Measurements from ENCODE around the gene POLR1H. TPM values are rescaled to one million over a fixed set of nuclear protein-coding genes. Genes with fewer than 3 reads are reported as not detected.
"Not testable (repeated sequence)": the region's sequence is repeated elsewhere in the genome, so short reads cannot be mapped to it uniquely, and the experiment has no call there.

Gene POLR1H
- 20.0 and 20.3 TPM in 2 replicates for total RNA-seq

GRCh38 chr6:30061092-30061857 is at the start of gene POLR1H:
Gene POLR1H, plus strand, starts transcription at chr6:30061265. Its CDS starts 260 bp downstream, at chr6:30061525.
- H3K4me3 ChIP-seq (ENCODE audit: low read depth, low read length), result peak within 1 kb of the TSS; percentile 96
- DNase-seq (ENCODE audit: low read depth), result peak; percentile 96
- TF ChIP-seq CTCF (IDR thresholded peaks at IDR 0.05; ENCODE audit: insufficient read depth, low read depth, low read length), result no peak

- no peak overlapping the region for H3K4me3 ChIP-seq (ENCODE audit: low read depth, low read length)
- peak; percentile 14 for DNase-seq (ENCODE audit: low read depth)
- peak; percentile 86 for TF ChIP-seq CTCF (IDR thresholded peaks at IDR 0.05; ENCODE audit: insufficient read depth, low read depth, low read length)
Observed at GRCh38 chr6:30013291-30013922, 47.7 kb upstream of the POLR1H start.

GRCh38 chr6:30019819-30020218 is 41.2 kb upstream of the POLR1H start:
- H3K4me3 ChIP-seq (ENCODE audit: low read depth, low read length), result no peak overlapping the region
- no peak for DNase-seq (ENCODE audit: low read depth)
- no peak for TF ChIP-seq CTCF (IDR thresholded peaks at IDR 0.05; ENCODE audit: insufficient read depth, low read depth, low read length)

- H3K4me3 ChIP-seq (ENCODE audit: low read depth, low read length), result no peak overlapping the region
- no peak for TF ChIP-seq CTCF (IDR thresholded peaks at IDR 0.05; ENCODE audit: insufficient read depth, low read depth, low read length)
- DNase-seq (ENCODE audit: low read depth), result no peak
Observed at GRCh38 chr6:30020626-30021025, 40.4 kb upstream of the POLR1H start.

GRCh38 chr6:30022189-30022588 is 38.9 kb upstream of the POLR1H start:
- H3K4me3 ChIP-seq (ENCODE audit: low read depth, low read length), result no peak overlapping the region
- no peak for DNase-seq (ENCODE audit: low read depth)
- TF ChIP-seq CTCF (IDR thresholded peaks at IDR 0.05; ENCODE audit: insufficient read depth, low read depth, low read length), result no peak

GRCh38 chr6:30022712-30023111 is 38.4 kb upstream of the POLR1H start:
- DNase-seq (ENCODE audit: low read depth); H3K4me3 ChIP-seq (ENCODE audit: low read depth, low read length): not testable (repeated sequence)

GRCh38 chr6:30025186-30025585 is 35.9 kb upstream of the POLR1H start:
- no peak overlapping the region for H3K4me3 ChIP-seq (ENCODE audit: low read depth, low read length)
- no peak for TF ChIP-seq CTCF (IDR thresholded peaks at IDR 0.05; ENCODE audit: insufficient read depth, low read depth, low read length)
- no peak for DNase-seq (ENCODE audit: low read depth)
